Adrenal gland (tissue), 5 donors: ENCODE measurements around the gene USP31.

Experiments
- POLR2A ChIP-seq, 2 donors: fragments of 450-650 bp; IDR thresholded peaks; one replicate each; pipeline ENCODE4 v1.6.1; 2017; ENCODE audit warnings: antibody characterized with exemption in 2 of 2, mild to moderate bottlenecking in 2 of 2, moderate library complexity in 1 of 2
- TF ChIP-seq, protein P1 (sequence below), 6 experiments: fragments of 450-650 bp in 4 of 6; fragments of 200-600 bp in 2 of 6; sonication (generic) in 1 of 6; IDR thresholded peaks; 1 replicate in 5 of 6; 2 replicates in 1 of 6; pipeline versions ENCODE4 v1.5.1 to v1.8.0; 2016 to 2021; ENCODE audit warnings: antibody characterized with exemption in 6 of 6, mild to moderate bottlenecking in 2 of 6, moderate library complexity in 1 of 6
- donor health status: DM: no; HTN: no; CAD: no.

GRCh38 chr16:23114131-23114904 lies 34.9 kb downstream of the USP31 start:
- no peak for TF ChIP-seq POLR2A (IDR thresholded peaks at IDR 0.05)
- TF ChIP-seq, protein P1, sequence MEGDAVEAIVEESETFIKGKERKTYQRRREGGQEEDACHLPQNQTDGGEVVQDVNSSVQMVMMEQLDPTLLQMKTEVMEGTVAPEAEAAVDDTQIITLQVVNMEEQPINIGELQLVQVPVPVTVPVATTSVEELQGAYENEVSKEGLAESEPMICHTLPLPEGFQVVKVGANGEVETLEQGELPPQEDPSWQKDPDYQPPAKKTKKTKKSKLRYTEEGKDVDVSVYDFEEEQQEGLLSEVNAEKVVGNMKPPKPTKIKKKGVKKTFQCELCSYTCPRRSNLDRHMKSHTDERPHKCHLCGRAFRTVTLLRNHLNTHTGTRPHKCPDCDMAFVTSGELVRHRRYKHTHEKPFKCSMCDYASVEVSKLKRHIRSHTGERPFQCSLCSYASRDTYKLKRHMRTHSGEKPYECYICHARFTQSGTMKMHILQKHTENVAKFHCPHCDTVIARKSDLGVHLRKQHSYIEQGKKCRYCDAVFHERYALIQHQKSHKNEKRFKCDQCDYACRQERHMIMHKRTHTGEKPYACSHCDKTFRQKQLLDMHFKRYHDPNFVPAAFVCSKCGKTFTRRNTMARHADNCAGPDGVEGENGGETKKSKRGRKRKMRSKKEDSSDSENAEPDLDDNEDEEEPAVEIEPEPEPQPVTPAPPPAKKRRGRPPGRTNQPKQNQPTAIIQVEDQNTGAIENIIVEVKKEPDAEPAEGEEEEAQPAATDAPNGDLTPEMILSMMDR (IDR thresholded peaks at IDR 0.05), result no peak
